Activated CD8-positive, alpha-beta T cell treated with anti-CD3 and anti-CD28 coated beads for 36 hours (primary cell): ENCODE measurements around the gene ASTN2. TPM values are rescaled to one million over a fixed set of nuclear protein-coding genes. Genes with fewer than 3 reads are reported as not detected.
"Not testable (repeated sequence)": the region's sequence is repeated elsewhere in the genome, so short reads cannot be mapped to it uniquely, and the experiment has no call there.

Experiments
- ATAC-seq: fragments of 200-7000 bp; cut with Tn5 transposase; one replicate; pipeline ENCODE4 v1.10.0; 2021; ENCODE audit warnings: mild to moderate bottlenecking, moderate library complexity
- CTCF ChIA-PET: fragments of 350-600 bp; sonication (Branson Sonifier 250); formaldehyde crosslinking; loops from one replicate; lab custom pipeline; 2021; ENCODE audit warnings: antibody characterized with exemption; lab: Charles Lee
- POLR2A ChIA-PET: fragments of 350-600 bp; sonication (Branson Sonifier 250); formaldehyde crosslinking; loops from one replicate; lab custom pipeline; 2021; ENCODE audit warnings: antibody characterized with exemption; lab: Charles Lee
- DNase-seq: peaks from one replicate; pipeline ENCODE4 v3.0.0-alpha.2; 2020
- H3K27ac Mint-ChIP-seq: one replicate; pipeline ENCODE4 v1.8.0; 2021; ENCODE audit warnings: mild to moderate bottlenecking, mixed read lengths
- H3K27me3 Mint-ChIP-seq: one replicate; pipeline ENCODE4 v1.8.0; 2021; ENCODE audit warnings: mixed read lengths
- H3K36me3 Mint-ChIP-seq: one replicate; pipeline ENCODE4 v1.8.0; 2021; ENCODE audit warnings: low read depth, mixed read lengths
- H3K4me1 Mint-ChIP-seq: one replicate; pipeline ENCODE4 v1.8.0; 2021; ENCODE audit warnings: low read depth, mixed read lengths
- H3K4me3 Mint-ChIP-seq: one replicate; pipeline ENCODE4 v1.8.0; 2021; ENCODE audit warnings: mild to moderate bottlenecking, moderate library complexity, mixed read lengths
- H3K9me3 Mint-ChIP-seq: one replicate; pipeline ENCODE4 v1.8.0; 2021; ENCODE audit warnings: mixed read lengths
- CTCF ChIP-seq: fragments of 200-600 bp; IDR thresholded peaks from one replicate; pipeline ENCODE4 v1.8.0; 2022; ENCODE audit warnings: antibody characterized with exemption, mild to moderate bottlenecking
- intact Hi-C: fragments of 100-400 bp; cut with micrococcal nuclease; formaldehyde crosslinking; loops from one replicate; pipeline ENCODE4 v1.10.0; 2022
- total RNA-seq, 2 experiments: library from RNA; stranded (reverse); gene quantifications; one replicate each; pipeline ENCODE4 v1.2.3, GENCODE V29; 2021

ASTN2 gene
- total RNA-seq, 2 experiments from 2014 or later = 5.2 to 5.7 TPM

GRCh38 chr9:116928884-116929283 is 486.0 kb downstream of the ASTN2 start:
- POLR2A ChIA-PET = no interaction called here
- ATAC-seq (no peak), DNase-seq (no peak)
- H3K36me3 Mint-ChIP-seq = no peaks in the 10 kb centered on the region
- H3K9me3 Mint-ChIP-seq = no peaks in the 10 kb centered on the region
- H3K27me3 Mint-ChIP-seq = peaks cover 1% of the 10 kb centered on the region
- no peak for TF ChIP-seq CTCF
- CTCF ChIA-PET = no interaction called here
- H3K4me1 Mint-ChIP-seq = no peaks in the 10 kb centered on the region
- no peak overlapping the region for H3K27ac Mint-ChIP-seq
- H3K4me3 Mint-ChIP-seq = no peak overlapping the region
- intact Hi-C loops = no loop called here

- peaks cover 1% of the 10 kb centered on the region for H3K27me3 Mint-ChIP-seq
- no peak overlapping the region for H3K4me3 Mint-ChIP-seq
- no peak for TF ChIP-seq CTCF
- ChIA-PET CTCF (no interaction called here), POLR2A (no interaction called here)
- no peak overlapping the region for H3K27ac Mint-ChIP-seq
- DNase-seq (no peak), ATAC-seq (no peak)
- no peaks in the 10 kb centered on the region for H3K36me3 Mint-ChIP-seq
- H3K9me3 Mint-ChIP-seq = no peaks in the 10 kb centered on the region
- H3K4me1 Mint-ChIP-seq = no peaks in the 10 kb centered on the region
- intact Hi-C loops = no loop called here
Observed at GRCh38 chr9:116928289-116928688, 486.6 kb downstream of the ASTN2 start.

GRCh38 chr9:116927726-116928125 is 487.1 kb downstream of the ASTN2 start:
- POLR2A ChIA-PET = no interaction called here
- no peaks in the 10 kb centered on the region for H3K36me3 Mint-ChIP-seq
- ATAC-seq (no peak), DNase-seq (no peak)
- no peak for TF ChIP-seq CTCF
- H3K9me3 Mint-ChIP-seq = no peaks in the 10 kb centered on the region
- H3K4me3 Mint-ChIP-seq = no peak overlapping the region
- H3K27me3 Mint-ChIP-seq = peaks cover 1% of the 10 kb centered on the region
- H3K4me1 Mint-ChIP-seq = no peaks in the 10 kb centered on the region
- intact Hi-C loops = no loop called here
- CTCF ChIA-PET = no interaction called here
- H3K27ac Mint-ChIP-seq = no peak overlapping the region

GRCh38 chr9:116925121-116925520 is 489.7 kb downstream of the ASTN2 start:
- intact Hi-C loops = no loop called here
- no peak for TF ChIP-seq CTCF
- Mint-ChIP-seq H3K27ac (no peak overlapping the region), H3K4me3 (no peak overlapping the region), H3K9me3 (no peaks in the 10 kb centered on the region), H3K27me3 (peaks cover 3% of the 10 kb centered on the region), H3K4me1 (no peaks in the 10 kb centered on the region), H3K36me3 (no peaks in the 10 kb centered on the region)
- no peak for DNase-seq
- ATAC-seq = no peak
- ChIA-PET CTCF (no interaction called here), POLR2A (interaction anchor here (0.5 kb wide), 1 partner anchor 35 kb away, joined by 3 read pairs; no protein-coding TSS in a partner anchor)

GRCh38 chr9:116924462-116925110 is 490.3 kb downstream of the ASTN2 start:
- H3K27me3 Mint-ChIP-seq = peaks cover 1% of the 10 kb centered on the region
- no peak overlapping the region for H3K4me3 Mint-ChIP-seq
- intact Hi-C loops = no loop called here
- POLR2A ChIA-PET = no interaction called here
- no peak for TF ChIP-seq CTCF
- H3K9me3 Mint-ChIP-seq = no peaks in the 10 kb centered on the region
- H3K4me1 Mint-ChIP-seq = no peaks in the 10 kb centered on the region
- CTCF ChIA-PET = no interaction called here
- no peaks in the 10 kb centered on the region for H3K36me3 Mint-ChIP-seq
- ATAC-seq (no peak), DNase-seq (no peak)
- no peak overlapping the region for H3K27ac Mint-ChIP-seq

GRCh38 chr9:116917895-116918508 is 496.9 kb downstream of the ASTN2 start:
- CTCF ChIA-PET = not testable (repeated sequence)

More at GRCh38 chr9:116917895-116918508, 496.9 kb downstream of the ASTN2 start:
- DNase-seq, H3K27me3 Mint-ChIP-seq, POLR2A ChIA-PET, H3K36me3 Mint-ChIP-seq, H3K4me3 Mint-ChIP-seq, H3K27ac Mint-ChIP-seq, H3K4me1 Mint-ChIP-seq, ATAC-seq, H3K9me3 Mint-ChIP-seq, intact Hi-C loops: not testable (repeated sequence)
